GM12864 (cell line): ENCODE results near the gene MMP28.
"Not testable (repeated sequence)": the region's sequence is repeated elsewhere in the genome, so short reads cannot be mapped to it uniquely, and the experiment has no call there.

Experiments
- DNase-seq: peaks from one replicate; pipeline ENCODE4 v3.0.0-alpha.2; 2011; ENCODE audit warnings: low read depth
- H3K4me3 ChIP-seq: 2 replicates; pipeline ENCODE4 v1.5.1; 2011; ENCODE audit warnings: mild to moderate bottlenecking, low read depth, low read length, control low read depth
- TF ChIP-seq, protein P1 (sequence below): IDR thresholded peaks from 2 replicates; pipeline ENCODE4 v1.5.1; 2011; ENCODE audit warnings: low read depth, mild to moderate bottlenecking, moderate library complexity, low read length, control low read depth, inconsistent platforms; ENCODE audit errors: missing control alignments

MMP28 gene

GRCh38 chr17:35761601-35762000, 33.8 kb downstream of the MMP28 start:
- H3K4me3 ChIP-seq = no peak overlapping the region
- TF ChIP-seq, protein P1, sequence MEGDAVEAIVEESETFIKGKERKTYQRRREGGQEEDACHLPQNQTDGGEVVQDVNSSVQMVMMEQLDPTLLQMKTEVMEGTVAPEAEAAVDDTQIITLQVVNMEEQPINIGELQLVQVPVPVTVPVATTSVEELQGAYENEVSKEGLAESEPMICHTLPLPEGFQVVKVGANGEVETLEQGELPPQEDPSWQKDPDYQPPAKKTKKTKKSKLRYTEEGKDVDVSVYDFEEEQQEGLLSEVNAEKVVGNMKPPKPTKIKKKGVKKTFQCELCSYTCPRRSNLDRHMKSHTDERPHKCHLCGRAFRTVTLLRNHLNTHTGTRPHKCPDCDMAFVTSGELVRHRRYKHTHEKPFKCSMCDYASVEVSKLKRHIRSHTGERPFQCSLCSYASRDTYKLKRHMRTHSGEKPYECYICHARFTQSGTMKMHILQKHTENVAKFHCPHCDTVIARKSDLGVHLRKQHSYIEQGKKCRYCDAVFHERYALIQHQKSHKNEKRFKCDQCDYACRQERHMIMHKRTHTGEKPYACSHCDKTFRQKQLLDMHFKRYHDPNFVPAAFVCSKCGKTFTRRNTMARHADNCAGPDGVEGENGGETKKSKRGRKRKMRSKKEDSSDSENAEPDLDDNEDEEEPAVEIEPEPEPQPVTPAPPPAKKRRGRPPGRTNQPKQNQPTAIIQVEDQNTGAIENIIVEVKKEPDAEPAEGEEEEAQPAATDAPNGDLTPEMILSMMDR = no peak
- no peak for DNase-seq

DNA sequence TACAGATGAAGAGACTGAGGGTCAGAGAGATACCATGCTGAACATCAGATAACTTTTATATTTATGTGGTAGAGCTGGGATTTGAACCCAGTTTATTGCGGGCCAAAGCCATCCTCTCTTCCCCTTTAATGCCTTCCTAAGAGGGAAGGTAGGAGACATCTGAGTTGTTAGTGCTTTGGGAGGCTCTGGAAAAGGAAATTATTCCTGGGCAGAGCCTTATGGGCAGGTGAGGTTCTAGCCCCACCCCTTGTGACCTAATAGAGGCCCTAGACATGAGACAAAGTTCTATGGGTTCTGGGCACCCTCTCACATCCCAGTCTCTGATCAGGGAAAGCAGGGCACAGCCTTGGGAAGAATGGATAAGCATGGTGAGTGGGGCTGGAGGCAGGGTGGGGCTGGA, 34.9 kb downstream of the MMP28 start, which contains the start of gene C17orf50:
Gene C17orf50, plus strand, starts transcription at position 301 of the 400 bp plus-strand sequence. Its CDS starts 55 bp downstream, at position 356.
- TF ChIP-seq, protein P1 = no peak
- no peak for DNase-seq
- H3K4me3 ChIP-seq = no peak within 1 kb of the TSS

DNA sequence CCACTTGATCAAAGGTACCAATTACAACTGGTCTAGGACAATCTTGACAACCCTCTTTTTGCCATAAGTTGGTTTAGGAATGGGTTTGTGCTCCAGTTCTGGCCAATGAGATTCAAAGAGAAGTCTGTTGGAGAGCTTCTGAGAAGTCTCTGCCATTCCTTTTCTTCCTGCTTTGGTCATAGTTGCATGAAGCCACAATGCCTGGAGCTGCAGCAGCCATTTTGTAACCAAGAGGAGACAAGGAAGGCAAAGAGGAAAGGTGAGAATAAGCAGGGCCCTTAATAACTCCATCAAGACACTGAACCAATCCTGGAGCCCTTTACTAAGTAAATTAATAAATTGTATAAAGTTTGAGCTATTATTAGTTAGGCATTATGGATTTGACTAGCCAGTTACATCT, 38.2 kb downstream of the MMP28 start:
- DNase-seq = no peak
- TF ChIP-seq, protein P1 = no peak
- no peak overlapping the region for H3K4me3 ChIP-seq

DNA sequence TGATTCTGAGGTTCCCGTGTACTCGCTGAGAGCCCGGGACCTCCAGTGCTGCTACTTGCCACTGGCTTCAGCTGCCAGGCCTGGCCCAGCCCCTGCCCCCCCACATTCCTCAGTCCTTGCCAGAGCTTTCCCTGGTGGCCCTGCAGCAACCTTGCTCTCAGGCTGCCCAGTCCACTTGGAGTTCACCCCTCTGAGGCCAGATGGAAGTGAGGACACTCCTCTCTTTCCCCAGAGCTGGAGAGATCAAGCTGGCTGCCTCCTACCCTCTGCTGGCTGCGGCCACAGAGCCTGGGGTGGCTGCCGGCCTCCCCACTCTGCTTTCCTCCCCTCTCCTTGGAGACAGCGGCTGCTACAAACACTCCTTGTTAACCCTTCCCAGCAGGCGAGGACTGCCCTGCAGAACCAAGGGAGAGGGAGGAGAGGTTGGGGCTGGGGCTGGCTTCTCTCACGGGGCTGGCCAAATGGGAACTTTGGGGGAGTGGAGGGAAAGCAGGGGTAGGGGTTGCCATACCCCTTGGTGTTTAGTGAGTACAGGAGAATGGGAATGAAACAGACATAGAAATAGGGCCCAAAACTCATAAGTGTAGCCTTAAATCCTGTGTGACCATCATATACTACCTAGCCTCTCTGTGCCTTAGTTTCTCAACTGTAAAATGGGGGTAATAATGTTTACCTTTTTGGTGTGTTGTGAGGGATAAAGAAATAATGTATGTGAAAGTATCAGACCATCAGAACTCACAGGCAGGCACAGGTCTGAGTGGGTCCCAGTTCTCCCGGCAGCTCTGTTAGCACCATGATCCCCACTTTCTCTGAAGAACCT, 42.3 kb downstream of the MMP28 start, which contains the start of gene GAS2L2:
Gene GAS2L2, minus strand, starts transcription at position 295 of the 820 bp plus-strand sequence. CDS start 389 bp downstream, outside the sequence.
- DNase-seq = no peak
- H3K4me3 ChIP-seq = no peak within 1 kb of the TSS
- TF ChIP-seq, protein P1 = no peak

- TF ChIP-seq, protein P1 = no peak
- DNase-seq = no peak
- no peak overlapping the region for H3K4me3 ChIP-seq
These were observed 43.0 kb downstream of the MMP28 start for GRCh38 chr17:35752471-35752870.

DNA sequence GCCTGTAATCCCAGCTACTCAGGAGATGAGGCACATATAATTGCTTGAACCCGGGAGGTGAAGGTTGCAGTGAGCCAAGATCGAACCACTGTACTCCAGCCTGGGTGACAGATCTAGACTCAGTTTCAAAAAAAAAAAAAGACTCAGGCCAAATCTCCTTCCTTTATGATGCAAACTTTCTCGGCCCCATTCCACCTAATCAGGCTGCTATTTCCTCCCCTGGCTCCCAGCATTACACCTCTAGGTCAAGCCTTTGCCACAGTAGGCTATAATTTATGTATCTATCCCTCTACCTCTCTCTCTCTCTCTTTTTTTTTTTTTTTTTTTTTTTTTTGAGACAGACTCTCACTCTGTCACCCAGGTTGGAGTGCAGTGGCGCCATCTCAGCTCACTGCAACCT, 43.9 kb downstream of the MMP28 start:
- not testable (repeated sequence) for DNase-seq, H3K4me3 ChIP-seq

- DNase-seq = no peak
- TF ChIP-seq, protein P1 = no peak
- no peak overlapping the region for H3K4me3 ChIP-seq
These were observed 44.7 kb downstream of the MMP28 start for GRCh38 chr17:35750526-35751395.
